Measurements from ENCODE around the gene LAMA2. TPM values are rescaled to one million over a fixed set of nuclear protein-coding genes. Genes with fewer than 3 reads are reported as not detected.

LAMA2 gene
- total RNA-seq, 4 donors from 2014 or later: 23.4 to 80.8 (median 28.2) TPM

- intact Hi-C loops (cut with DNase I; ENCODE audit: low total_unique reads): no loop called here
- no peak for DNase-seq (ENCODE audit: low spot score in 2 of 2)
- H3K4me3 ChIP-seq (ENCODE audit: low read depth, poor library complexity, severe bottlenecking): no peak overlapping the region
- WGBS, 2 donors: 91 to 95% methylated on average over 14 to 15 of the region's 15 CpGs
- TF ChIP-seq CTCF (IDR thresholded peaks at IDR 0.05) (no peak), POLR2A (IDR thresholded peaks at IDR 0.05) (no peak)
Measured at GRCh38 chr6:129292836-129293235, 409.9 kb downstream of the LAMA2 start.

GRCh38 chr6:129297592-129297991, 414.7 kb downstream of the LAMA2 start:
- H3K4me3 ChIP-seq (ENCODE audit: low read depth, poor library complexity, severe bottlenecking): no peak overlapping the region
- WGBS, 2 donors: 87 to 90% methylated on average over 5 of the region's 5 CpGs
- intact Hi-C loops (cut with DNase I; ENCODE audit: low total_unique reads): no loop called here
- no peak for TF ChIP-seq POLR2A (IDR thresholded peaks at IDR 0.05)
- no peak for TF ChIP-seq CTCF (IDR thresholded peaks at IDR 0.05)
- no peak for DNase-seq (ENCODE audit: low spot score in 2 of 2)

GRCh38 chr6:129302671-129303070, 419.7 kb downstream of the LAMA2 start:
- TF ChIP-seq POLR2A (IDR thresholded peaks at IDR 0.05) (no peak), CTCF (IDR thresholded peaks at IDR 0.05) (no peak)
- H3K4me3 ChIP-seq (ENCODE audit: low read depth, poor library complexity, severe bottlenecking): no peak overlapping the region
- no peak for DNase-seq (ENCODE audit: low spot score in 2 of 2)
- 59 to 72% methylated on average over 2 of the region's 2 CpGs for WGBS, 2 donors
- intact Hi-C loops (cut with DNase I; ENCODE audit: low total_unique reads): no loop called here

GRCh38 chr6:129306826-129307225, 423.9 kb downstream of the LAMA2 start:
- no peak overlapping the region for H3K4me3 ChIP-seq (ENCODE audit: low read depth, poor library complexity, severe bottlenecking)
- 89 to 93% methylated on average over 1 of the region's 1 CpG for WGBS, 2 donors
- no peak for TF ChIP-seq CTCF (IDR thresholded peaks at IDR 0.05)
- no peak for TF ChIP-seq POLR2A (IDR thresholded peaks at IDR 0.05)
- no peak for DNase-seq (ENCODE audit: low spot score in 2 of 2)
- intact Hi-C loops (cut with DNase I; ENCODE audit: low total_unique reads): no loop called here

GRCh38 chr6:129307845-129308244, 424.9 kb downstream of the LAMA2 start:
- TF ChIP-seq POLR2A (IDR thresholded peaks at IDR 0.05) (no peak), CTCF (IDR thresholded peaks at IDR 0.05) (no peak)
- DNase-seq (ENCODE audit: low spot score in 2 of 2): no peak
- intact Hi-C loops (cut with DNase I; ENCODE audit: low total_unique reads): no loop called here
- H3K4me3 ChIP-seq (ENCODE audit: low read depth, poor library complexity, severe bottlenecking): no peak overlapping the region
- 79 to 90% methylated on average over 2 of the region's 2 CpGs for WGBS, 2 donors

GRCh38 chr6:129309154-129309553, 426.2 kb downstream of the LAMA2 start:
- WGBS, 2 donors: 88 to 96% methylated on average over 1 of the region's 1 CpG
- intact Hi-C loops (cut with DNase I; ENCODE audit: low total_unique reads): no loop called here
- H3K4me3 ChIP-seq (ENCODE audit: low read depth, poor library complexity, severe bottlenecking): no peak overlapping the region
- TF ChIP-seq POLR2A (IDR thresholded peaks at IDR 0.05): no peak
- DNase-seq (ENCODE audit: low spot score in 2 of 2): no peak
